Chondrocyte (in vitro differentiated cells): ENCODE measurements around the gene HS6ST2. TPM values are rescaled to one million over a fixed set of nuclear protein-coding genes. Genes with fewer than 3 reads are reported as not detected.
A peak's percentile ranks its signal among the peaks of the same experiment; 100 is the strongest.

Experiments
- DNase-seq: peaks from one replicate; pipeline ENCODE4 v3.0.0; 2021; ENCODE audit warnings: mixed read lengths, low spot score
- H3K27ac Mint-ChIP-seq: one replicate; pipeline ENCODE4 v1.8.0; 2021; ENCODE audit warnings: mild to moderate bottlenecking, moderate library complexity, mixed read lengths; ENCODE audit not compliant: unreplicated experiment
- H3K27me3 Mint-ChIP-seq: 2 replicates; pipeline ENCODE4 v1.8.0; 2021; ENCODE audit warnings: low read depth, mixed read lengths
- H3K36me3 Mint-ChIP-seq: 2 replicates; pipeline ENCODE4 v1.8.0; 2021; ENCODE audit warnings: low read depth, mixed read lengths
- H3K4me1 Mint-ChIP-seq: 2 replicates; pipeline ENCODE4 v1.8.0; 2021; ENCODE audit warnings: low read depth, mild to moderate bottlenecking, mixed read lengths
- H3K4me3 Mint-ChIP-seq: one replicate; pipeline ENCODE4 v1.8.0; 2021; ENCODE audit warnings: mild to moderate bottlenecking, moderate library complexity, mixed read lengths; ENCODE audit not compliant: unreplicated experiment
- H3K9me3 Mint-ChIP-seq: 2 replicates; pipeline ENCODE4 v1.8.0; 2021; ENCODE audit warnings: low read depth, mixed read lengths
- CTCF ChIP-seq: fragments of 200-600 bp; sonication (generic); IDR thresholded peaks from 2 replicates; pipeline ENCODE4 v1.5.0; 2021; ENCODE audit warnings: antibody characterized with exemption, mild to moderate bottlenecking, moderate library complexity
- total RNA-seq: library from RNA; stranded (reverse); gene quantifications from 3 replicates; pipeline ENCODE4 v1.2.1, GENCODE V29; 2021

Gene HS6ST2
- total RNA-seq, 1 donor from 2014 or later: 1.9 TPM

- peaks cover 11% of the 10 kb centered on the region for H3K4me1 Mint-ChIP-seq
- peak; percentile 55 for TF ChIP-seq CTCF
- H3K27ac Mint-ChIP-seq: no peak overlapping the region
- no peak for DNase-seq
- H3K9me3 Mint-ChIP-seq: no peaks in the 10 kb centered on the region
- no peaks in the 10 kb centered on the region for H3K36me3 Mint-ChIP-seq
- H3K4me3 Mint-ChIP-seq: no peak overlapping the region
- H3K27me3 Mint-ChIP-seq: no peaks in the 10 kb centered on the region
These were observed 306.9 kb downstream of the HS6ST2 start for GRCh38 chrX:132651421-132652086.

- H3K27ac Mint-ChIP-seq: no peak overlapping the region
- no peaks in the 10 kb centered on the region for H3K36me3 Mint-ChIP-seq
- DNase-seq: no peak
These were observed 309.5 kb downstream of the HS6ST2 start for GRCh38 chrX:132648895-132649294.

GRCh38 chrX:132639446-132639845, 319.0 kb downstream of the HS6ST2 start:
- H3K36me3 Mint-ChIP-seq: no peaks in the 10 kb centered on the region
- H3K4me1 Mint-ChIP-seq: peaks cover 3% of the 10 kb centered on the region
- H3K27me3 Mint-ChIP-seq: no peaks in the 10 kb centered on the region
- H3K4me3 Mint-ChIP-seq: no peak overlapping the region
- no peak for TF ChIP-seq CTCF
- H3K9me3 Mint-ChIP-seq: no peaks in the 10 kb centered on the region
- DNase-seq: no peak
- no peak overlapping the region for H3K27ac Mint-ChIP-seq

More at GRCh38 chrX:132648895-132649294, 309.5 kb downstream of the HS6ST2 start:
- no peak for TF ChIP-seq CTCF
- H3K4me3 Mint-ChIP-seq: no peak overlapping the region
- peaks cover 11% of the 10 kb centered on the region for H3K4me1 Mint-ChIP-seq
- H3K27me3 Mint-ChIP-seq: no peaks in the 10 kb centered on the region
- no peaks in the 10 kb centered on the region for H3K9me3 Mint-ChIP-seq

- no peaks in the 10 kb centered on the region for H3K36me3 Mint-ChIP-seq
- no peak for DNase-seq
- no peaks in the 10 kb centered on the region for H3K9me3 Mint-ChIP-seq
- no peak overlapping the region for H3K4me3 Mint-ChIP-seq
- H3K27ac Mint-ChIP-seq: no peak overlapping the region
- no peaks in the 10 kb centered on the region for H3K27me3 Mint-ChIP-seq
- H3K4me1 Mint-ChIP-seq: peaks cover 3% of the 10 kb centered on the region
- no peak for TF ChIP-seq CTCF
These were observed 320.1 kb downstream of the HS6ST2 start for GRCh38 chrX:132638313-132638712.

GRCh38 chrX:132636080-132636479, 322.3 kb downstream of the HS6ST2 start:
- TF ChIP-seq CTCF: peak; percentile 79
- no peak overlapping the region for H3K4me3 Mint-ChIP-seq
- peaks cover 3% of the 10 kb centered on the region for H3K4me1 Mint-ChIP-seq
- no peaks in the 10 kb centered on the region for H3K27me3 Mint-ChIP-seq
- no peak overlapping the region for H3K27ac Mint-ChIP-seq
- no peaks in the 10 kb centered on the region for H3K9me3 Mint-ChIP-seq
- DNase-seq: no peak
- H3K36me3 Mint-ChIP-seq: no peaks in the 10 kb centered on the region
